NCI-H446 (cell line): ENCODE measurements around the gene EXTL1.

Experiments used
- DNase-seq, 2 experiments: peaks; one replicate each; lab custom pipeline; 2025; lab: John Stamatoyannopoulos, UW

The EXTL1 gene

GRCh38 chr1:26044414-26044813, 22.8 kb downstream of the EXTL1 start:
- no peak for DNase-seq

- no peak for DNase-seq
Observed at GRCh38 chr1:26044971-26045721, 23.6 kb downstream of the EXTL1 start.

- no peak for DNase-seq
Observed at GRCh38 chr1:26045722-26046245, 24.2 kb downstream of the EXTL1 start, which contains the start of gene SLC30A2. Gene SLC30A2, minus strand, starts transcription at chr1:26046118. Its CDS starts 222 bp downstream, at chr1:26045896.

- no peak for DNase-seq
Observed at GRCh38 chr1:26046246-26047095, 24.9 kb downstream of the EXTL1 start.

GRCh38 chr1:26047278-26047874, 25.8 kb downstream of the EXTL1 start:
- DNase-seq: no peak

- DNase-seq: no peak
Observed at GRCh38 chr1:26049531-26050247, 28.1 kb downstream of the EXTL1 start.

GRCh38 chr1:26050248-26050640, 28.7 kb downstream of the EXTL1 start:
- DNase-seq: no peak

- DNase-seq: no peak
Observed at GRCh38 chr1:26053718-26054560, 32.4 kb downstream of the EXTL1 start.

GRCh38 chr1:26055041-26055440, 33.5 kb downstream of the EXTL1 start:
- no peak for DNase-seq

- DNase-seq: no peak
Observed at GRCh38 chr1:26057189-26057588, 35.6 kb downstream of the EXTL1 start.

- DNase-seq: no peak
Observed at GRCh38 chr1:26058052-26058595, 36.5 kb downstream of the EXTL1 start.

GRCh38 chr1:26059906-26060305, 38.3 kb downstream of the EXTL1 start:
- no peak for DNase-seq

GRCh38 chr1:26060832-26061574, 39.4 kb downstream of the EXTL1 start:
- no peak for DNase-seq

GRCh38 chr1:26064553-26064952, 43.0 kb downstream of the EXTL1 start:
- no peak for DNase-seq

- DNase-seq: no peak
Observed at GRCh38 chr1:26066160-26066559, 44.6 kb downstream of the EXTL1 start.

- no peak for DNase-seq
Observed at GRCh38 chr1:26066857-26067256, 45.3 kb downstream of the EXTL1 start.

GRCh38 chr1:26067432-26067911, 45.9 kb downstream of the EXTL1 start, which contains the start of gene TRIM63:
Gene TRIM63, minus strand, starts transcription at chr1:26067630. Its CDS starts 136 bp downstream, at chr1:26067494.
- DNase-seq: no peak

GRCh38 chr1:26069941-26070295, 48.3 kb downstream of the EXTL1 start:
- DNase-seq: no peak

GRCh38 chr1:26070296-26070962, 48.9 kb downstream of the EXTL1 start:
- DNase-seq: no peak
